Activated naive CD4-positive, alpha-beta T cell (primary cell): Measurements from ENCODE around the gene TRIM44.
"Not testable (repeated sequence)": the region's sequence is repeated elsewhere in the genome, so short reads cannot be mapped to it uniquely, and the experiment has no call there.

Source experiments
- DNase-seq, 4 experiments: peaks; one replicate each; lab custom pipeline; 2025; lab: John Stamatoyannopoulos, UW

TRIM44 gene

GRCh38 chr11:35672608-35673007, 10.0 kb downstream of the TRIM44 start:
- DNase-seq = no peak

GRCh38 chr11:35675901-35676610, 13.5 kb downstream of the TRIM44 start:
- no peak for DNase-seq

GRCh38 chr11:35676611-35676965, 14.0 kb downstream of the TRIM44 start:
- no peak for DNase-seq

GRCh38 chr11:35677904-35678303, 15.3 kb downstream of the TRIM44 start:
- DNase-seq = no peak

DNA sequence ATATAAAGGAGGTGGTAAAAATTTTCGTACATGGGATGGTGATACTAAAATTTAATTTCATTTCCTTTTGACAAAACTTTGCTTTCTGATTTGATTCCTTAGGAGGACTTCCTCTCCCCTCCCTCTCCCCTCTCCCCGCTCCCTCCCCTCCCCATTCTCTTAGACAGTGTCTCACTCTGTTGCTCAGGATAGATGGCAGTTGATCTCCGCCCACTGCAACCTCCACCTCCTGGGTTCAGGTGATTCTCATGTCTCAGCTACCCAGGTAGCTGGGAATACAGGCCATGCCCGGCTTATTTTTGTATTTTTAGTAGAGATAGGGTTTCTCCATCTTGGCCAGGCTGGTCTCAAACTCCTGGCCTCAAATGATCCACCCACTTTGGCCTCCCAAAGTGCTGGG, 15.9 kb downstream of the TRIM44 start:
- DNase-seq = no peak

DNA sequence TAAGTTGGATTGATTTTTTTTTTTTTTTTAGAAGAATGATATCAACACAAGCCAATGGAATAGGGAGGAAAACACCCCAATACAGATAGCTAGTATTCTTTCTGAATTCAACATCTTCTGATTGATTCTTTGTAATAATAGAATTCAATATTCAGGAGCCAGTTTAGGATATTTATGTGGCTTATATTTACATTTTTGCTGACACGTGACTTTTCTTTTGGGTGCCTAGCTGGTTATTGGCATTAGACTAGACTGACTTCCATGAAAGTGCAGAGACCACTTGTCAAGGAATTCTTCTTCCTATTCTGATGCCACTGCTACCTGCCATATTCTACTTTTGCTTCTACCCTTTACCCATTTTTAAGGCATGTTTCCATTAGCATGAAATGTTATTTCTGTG, 16.4 kb downstream of the TRIM44 start:
- DNase-seq = no peak

GRCh38 chr11:35680506-35680905, 17.9 kb downstream of the TRIM44 start:
- no peak for DNase-seq

DNA sequence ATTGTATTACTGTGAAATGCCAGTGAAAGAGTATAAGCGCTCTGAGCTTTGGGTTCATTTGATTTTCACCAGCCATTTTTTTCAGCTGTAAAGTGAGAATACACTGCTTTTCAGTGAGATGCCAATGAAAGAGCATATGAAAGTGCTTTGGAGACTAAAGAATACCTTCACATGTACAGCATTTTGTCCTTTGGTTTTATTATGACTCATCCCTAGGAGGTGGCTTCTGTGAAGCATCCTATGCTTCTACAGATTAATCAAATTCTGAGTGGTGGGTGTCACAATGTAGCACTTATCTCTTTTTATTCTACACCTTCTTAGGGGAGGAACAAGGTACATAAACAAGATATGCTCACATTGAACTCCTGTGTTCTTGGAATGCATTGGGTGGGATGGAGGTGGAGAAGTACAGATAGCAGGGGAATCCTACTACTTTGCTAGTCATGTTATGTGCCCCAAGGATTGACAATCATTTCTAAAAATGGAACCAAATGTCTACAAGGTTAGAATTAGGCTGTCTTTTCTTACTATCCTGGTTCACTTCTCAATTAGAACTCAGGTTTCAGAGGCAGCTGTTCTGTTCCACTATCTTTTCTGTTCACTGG, 18.7 kb downstream of the TRIM44 start:
- DNase-seq = no peak

DNA sequence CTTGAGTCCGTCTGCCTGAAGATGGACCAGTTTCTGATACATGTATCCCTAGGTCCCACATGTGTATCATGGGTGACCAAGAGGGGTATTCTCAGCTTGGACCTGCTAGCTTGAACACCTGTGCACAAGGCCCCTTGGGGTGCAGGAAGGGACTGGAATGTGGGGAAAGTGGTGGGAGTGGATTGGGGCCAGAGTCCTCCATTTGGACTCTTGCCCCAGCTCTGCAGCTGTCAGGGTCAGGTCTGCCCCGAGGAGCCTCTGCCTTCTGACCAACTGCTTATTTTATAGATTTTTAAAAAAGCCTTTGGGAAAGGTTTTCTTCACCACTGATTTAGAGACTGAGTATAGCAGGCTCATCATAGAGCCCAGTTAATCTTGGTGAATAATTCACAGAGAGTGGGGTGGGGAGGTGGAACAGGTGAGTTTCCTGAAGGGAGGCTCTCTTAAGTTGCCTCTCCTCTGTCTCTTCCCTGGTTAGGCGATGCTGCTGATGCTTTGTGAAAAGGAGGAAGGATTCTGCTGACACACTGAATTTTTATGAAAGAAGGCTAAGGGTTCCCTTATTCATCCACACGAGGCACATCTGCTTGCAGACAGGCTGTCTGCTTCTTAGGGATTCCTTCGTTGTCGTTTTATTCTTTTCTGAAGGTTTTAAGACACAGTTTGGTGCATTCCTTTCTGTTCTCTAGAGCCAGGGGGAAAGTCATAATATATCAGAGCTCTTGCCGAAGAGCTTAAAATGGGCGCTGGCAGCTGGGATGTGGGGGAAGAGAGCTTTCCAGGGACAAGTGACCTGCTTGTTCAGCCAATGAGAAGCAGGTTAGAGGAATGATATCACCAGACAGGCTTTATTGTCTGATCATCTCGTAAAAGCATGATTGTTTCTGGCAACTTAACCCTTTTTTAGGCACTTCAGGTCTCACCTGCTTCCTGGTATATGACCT, 19.9 kb downstream of the TRIM44 start:
- DNase-seq = no peak

DNA sequence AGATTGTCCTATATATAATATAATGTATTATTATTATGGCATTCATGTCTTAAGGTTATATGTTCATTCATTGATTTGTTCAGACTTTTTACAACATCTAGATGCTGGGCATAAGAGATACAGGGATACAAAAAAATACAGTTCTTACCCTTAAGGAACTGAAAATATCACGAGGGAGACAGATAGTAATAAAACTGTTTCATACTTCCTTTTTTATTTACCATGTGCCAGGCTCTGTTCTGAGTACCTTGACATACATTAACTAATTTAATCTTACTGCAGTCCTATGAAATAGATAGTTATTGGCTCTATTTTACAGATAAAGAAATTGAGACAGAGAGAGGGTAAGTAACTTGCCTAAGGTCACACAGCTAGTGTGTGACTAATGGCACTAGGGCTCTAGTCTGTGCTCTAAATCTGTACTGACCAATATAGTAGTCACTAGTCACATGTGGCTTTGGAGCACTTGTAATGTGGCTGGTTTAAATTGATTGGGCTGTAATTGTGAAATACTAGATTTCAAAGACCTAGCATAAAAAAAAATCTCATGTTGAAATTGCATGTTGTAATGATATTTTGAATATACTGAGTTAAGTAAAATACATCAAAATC, 21.3 kb downstream of the TRIM44 start:
- no peak for DNase-seq

GRCh38 chr11:35688023-35688422, 25.4 kb downstream of the TRIM44 start:
- DNase-seq = no peak

- no peak for DNase-seq
Measured at GRCh38 chr11:35689081-35689996, 26.8 kb downstream of the TRIM44 start.

- no peak for DNase-seq
Measured at GRCh38 chr11:35702126-35702525, 39.6 kb downstream of the TRIM44 start.

GRCh38 chr11:35709376-35709775, 46.8 kb downstream of the TRIM44 start:
- DNase-seq = no peak

DNA sequence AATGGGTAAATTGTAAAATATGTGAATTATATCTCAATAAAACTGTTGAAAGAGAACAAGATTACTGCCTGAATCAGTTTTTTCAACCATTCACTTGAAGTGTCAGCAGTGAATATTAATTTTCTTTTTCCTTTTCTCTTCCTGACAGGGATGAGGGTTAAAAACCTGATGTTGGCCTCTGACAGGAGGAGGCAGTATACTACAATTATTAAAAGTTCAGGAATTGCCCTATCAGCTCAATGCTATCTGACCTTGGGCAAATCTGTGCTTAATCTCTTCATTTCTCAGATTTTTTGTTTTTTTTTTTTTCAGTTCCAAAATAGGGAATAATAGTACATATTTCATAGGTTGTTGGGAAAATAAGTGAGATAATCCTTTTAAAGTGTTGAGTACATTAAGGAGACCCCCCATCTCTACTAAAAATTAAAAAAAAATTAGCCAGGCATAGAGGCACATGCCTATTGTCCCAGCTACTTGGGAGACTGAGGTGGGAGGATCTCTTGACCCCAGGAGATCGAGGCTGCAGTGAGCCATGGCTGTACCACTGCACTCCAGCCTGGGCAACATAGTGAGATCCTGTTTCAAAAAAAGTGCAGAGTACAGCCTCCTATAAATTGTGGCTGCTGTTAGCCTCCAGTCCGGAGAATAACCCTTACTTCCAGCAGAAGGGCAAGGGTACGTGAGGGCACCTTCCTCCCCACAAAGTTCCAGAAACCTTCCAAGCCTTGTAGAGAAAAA, 48.8 kb downstream of the TRIM44 start:
- no peak for DNase-seq

GRCh38 chr11:35711924-35712323, 49.3 kb downstream of the TRIM44 start:
- no peak for DNase-seq

GRCh38 chr11:35712533-35712932, 50.0 kb downstream of the TRIM44 start:
- DNase-seq = no peak

DNA sequence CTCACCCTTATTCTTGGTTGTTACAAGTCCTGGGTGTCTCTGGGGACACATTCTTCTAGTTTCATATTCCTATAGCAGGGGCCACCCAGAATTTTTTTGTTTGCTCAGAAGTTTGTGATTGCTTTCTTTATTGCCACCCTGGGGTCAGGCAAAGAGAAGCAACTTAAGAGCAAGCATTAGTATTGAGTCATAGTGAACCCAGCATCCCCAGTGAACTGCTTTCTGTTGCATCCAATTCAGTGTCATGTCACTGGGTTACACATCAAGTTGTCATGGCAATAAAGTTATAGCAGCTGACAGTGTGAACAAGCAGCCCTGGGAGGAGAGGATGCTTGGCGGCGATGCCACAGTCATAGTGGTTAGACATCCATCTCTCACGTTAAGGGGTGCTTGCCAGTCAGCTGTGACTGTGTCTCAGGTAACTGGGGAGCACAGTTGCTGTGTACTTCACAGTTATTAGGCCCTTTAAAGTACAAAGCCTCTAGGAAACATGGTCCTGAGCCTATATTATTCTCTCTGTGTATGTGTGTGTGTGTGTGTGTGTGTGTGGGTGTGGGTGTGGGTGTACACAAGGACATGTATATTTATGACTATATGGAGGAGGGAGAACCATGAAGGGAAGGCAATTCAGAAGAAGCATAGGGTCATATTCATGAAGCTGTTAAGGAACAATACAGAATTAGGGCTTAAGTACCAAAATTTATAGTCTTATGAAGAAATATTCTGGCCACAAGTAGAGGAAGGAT, 52.5 kb downstream of the TRIM44 start:
- DNase-seq = no peak

DNA sequence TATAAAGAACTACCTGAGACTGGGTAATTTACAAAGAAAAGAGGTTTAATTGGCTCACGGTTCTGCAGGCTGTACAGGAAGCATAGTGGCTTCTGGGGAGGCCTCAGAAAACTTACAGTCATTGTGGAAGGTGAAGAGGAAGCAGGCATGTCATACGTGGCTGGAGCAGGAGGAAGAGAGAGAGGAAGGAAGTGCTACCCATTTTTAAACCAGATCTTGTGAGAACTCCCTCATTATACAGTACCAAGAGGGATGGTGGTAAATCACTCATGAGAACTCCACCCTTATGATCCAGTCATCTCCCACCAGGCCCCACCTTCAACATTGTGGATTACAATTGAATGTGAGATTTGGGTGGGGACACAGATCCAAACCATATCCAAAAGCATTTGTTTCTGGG, 53.1 kb downstream of the TRIM44 start:
- DNase-seq = not testable (repeated sequence)

DNA sequence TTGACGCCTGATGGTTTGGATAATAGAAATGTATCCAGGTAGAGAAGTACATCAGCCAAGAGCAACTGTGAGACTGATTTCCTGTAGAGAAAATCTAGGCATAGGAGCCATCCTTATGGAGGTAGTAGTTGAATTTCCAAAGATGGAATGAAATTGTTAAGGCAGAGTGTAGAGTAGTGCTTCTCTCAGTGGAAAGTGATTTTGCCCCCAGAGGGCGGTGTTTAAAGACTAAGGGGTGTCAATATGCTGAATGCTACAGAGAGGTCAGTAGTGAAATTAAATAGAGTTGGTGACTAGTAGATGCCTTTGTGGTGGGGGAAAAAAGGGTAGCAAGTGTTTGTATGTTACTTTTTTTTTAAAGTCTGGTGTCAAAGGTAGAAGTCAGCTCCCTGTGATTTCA, 54.5 kb downstream of the TRIM44 start:
- no peak for DNase-seq
